Endothelial cell of umbilical vein (primary cell): ENCODE results near the gene NF1. TPM values are rescaled to one million over a fixed set of nuclear protein-coding genes. Genes with fewer than 3 reads are reported as not detected.

ENCODE experiments used
- BruUV-seq: library from RNA; stranded (reverse); fragments of 400-500 nt; replicated peaks from 2 replicates; lab custom pipeline; 2021; lab: Mats Ljungman, UMichigan
- CTCF ChIA-PET: fragments of 300-600, 350-600 bp; sonication (Branson Sonifier 250); formaldehyde crosslinking; loops from one replicate; lab custom pipeline; 2021; ENCODE audit warnings: antibody characterized with exemption, inconsistent platforms; lab: Charles Lee
- POLR2A ChIA-PET: fragments of 300-600, 350-600 bp; sonication (Branson Sonifier 250); formaldehyde crosslinking; loops from one replicate; lab custom pipeline; 2021; ENCODE audit warnings: antibody characterized with exemption, inconsistent platforms; lab: Charles Lee
- DNase-seq: peaks from one replicate; pipeline ENCODE4 v3.0.0-alpha.2; 2011; ENCODE audit warnings: low read depth, low spot score
- FAIRE-seq: peaks from 2 replicates; lab custom pipeline; 2011; peaks lifted over from hg19 to GRCh38; lab: Jason Lieb, UNC
- H2AFZ ChIP-seq: 2 replicates; pipeline ENCODE4 v1.6.0; 2012; ENCODE audit warnings: low read depth, low read length, control low read depth, inconsistent platforms
- H3K27ac ChIP-seq: 2 replicates; pipeline ENCODE4 v1.5.1; 2011; ENCODE audit warnings: low read depth, mild to moderate bottlenecking, control low read depth, low read length, moderate library complexity; ENCODE audit not compliant: insufficient read depth
- H3K27me3 ChIP-seq, 2 experiments: 2 replicates each; pipeline versions ENCODE4 v1.6.0 to v1.6.1; 2011; ENCODE audit warnings: low read length in 2 of 2, mixed read lengths in 1 of 2; ENCODE audit not compliant: control insufficient read depth in 2 of 2, insufficient read depth in 2 of 2
- H3K36me3 ChIP-seq, 2 experiments: 2 replicates in 1 of 2; 3 replicates in 1 of 2; pipeline ENCODE4 v1.5.1; 2011; ENCODE audit warnings: low read length in 2 of 2, mild to moderate bottlenecking in 1 of 2, moderate library complexity in 1 of 2; ENCODE audit not compliant: control insufficient read depth in 2 of 2, insufficient read depth in 2 of 2; ENCODE audit errors: extremely low read depth in 1 of 2
- H3K4me1 ChIP-seq: 3 replicates; pipeline ENCODE4 v1.5.1; 2011; ENCODE audit warnings: mild to moderate bottlenecking, low read length; ENCODE audit not compliant: control insufficient read depth, insufficient read depth; ENCODE audit errors: extremely low read depth
- H3K4me2 ChIP-seq: 2 replicates; pipeline ENCODE4 v1.6.1; 2011; ENCODE audit warnings: low read length, control low read depth, mixed read lengths; ENCODE audit not compliant: insufficient read depth
- H3K4me3 ChIP-seq, 3 experiments: fragments of 200-600 bp in 1 of 3; sonication (generic), shearing (Covaris generic) in 1 of 3; replicated peaks in 1 of 3; 2 replicates each; pipeline ENCODE4 v1.5.1; 2011 to 2016; ENCODE audit warnings: control low read depth in 3 of 3, low read length in 3 of 3, mild to moderate bottlenecking in 2 of 3, inconsistent platforms in 1 of 3, low read depth in 1 of 3, moderate library complexity in 1 of 3; ENCODE audit not compliant: insufficient read depth in 1 of 3
- H3K79me2 ChIP-seq: 2 replicates; pipeline ENCODE4 v1.6.0; 2012; ENCODE audit warnings: low read length, inconsistent platforms; ENCODE audit not compliant: control insufficient read depth, insufficient read depth
- H3K9ac ChIP-seq: replicated peaks from 2 replicates; pipeline ENCODE3; 2011; ENCODE audit warnings: low read length, control low read depth; ENCODE audit not compliant: insufficient read depth; ENCODE audit errors: extremely low read depth
- H3K9me1 ChIP-seq: replicated peaks from 3 replicates; pipeline ENCODE4 v1.6.0; 2011; ENCODE audit warnings: mild to moderate bottlenecking, low read length; ENCODE audit not compliant: control insufficient read depth, insufficient read depth; ENCODE audit errors: extremely low read depth
- H3K9me3 ChIP-seq: replicated peaks from 2 replicates; pipeline ENCODE4 v1.5.1; 2012; ENCODE audit warnings: low read length, inconsistent platforms; ENCODE audit not compliant: control insufficient read depth, insufficient read depth
- H4K20me1 ChIP-seq: replicated peaks from 2 replicates; pipeline ENCODE3; 2011; ENCODE audit warnings: mild to moderate bottlenecking, low read length; ENCODE audit not compliant: control insufficient read depth, insufficient read depth; ENCODE audit errors: extremely low read depth
- CTCF ChIP-seq, 2 donors: IDR thresholded peaks; 1 replicate in 1 of 2; 2 replicates in 1 of 2; pipeline ENCODE4 v1.5.1; 2011; ENCODE audit warnings: low read length in 2 of 2, mild to moderate bottlenecking in 2 of 2, moderate library complexity in 2 of 2, control low read depth in 1 of 2, inconsistent platforms in 1 of 2, low read depth in 1 of 2; ENCODE audit not compliant: insufficient read depth in 1 of 2; ENCODE audit errors: extremely low read depth in 1 of 2
- EZH2 ChIP-seq: IDR thresholded peaks from 2 replicates; pipeline ENCODE4 v1.6.1; 2012; ENCODE audit warnings: borderline replicate concordance, low read depth, mild to moderate bottlenecking, moderate library complexity, low read length, inconsistent platforms; ENCODE audit not compliant: severe bottlenecking
- FOS ChIP-seq: IDR thresholded peaks from 2 replicates; pipeline ENCODE4 v1.6.1; 2011; ENCODE audit warnings: mild to moderate bottlenecking, low read length, moderate library complexity, borderline replicate concordance; ENCODE audit not compliant: insufficient read depth
- GATA2 ChIP-seq: IDR thresholded peaks from 2 replicates; pipeline ENCODE4 v1.7.0; 2011; ENCODE audit warnings: low read depth, mild to moderate bottlenecking, moderate library complexity, mixed read lengths, low read length; ENCODE audit not compliant: insufficient read length, insufficient read depth
- JUN ChIP-seq: IDR thresholded peaks from 2 replicates; pipeline ENCODE4 v1.6.1; 2011; ENCODE audit warnings: borderline replicate concordance, low read depth; ENCODE audit not compliant: insufficient read length, insufficient read depth
- MYC ChIP-seq: IDR thresholded peaks from one replicate; pipeline ENCODE4 v1.6.1; 2011; ENCODE audit warnings: mild to moderate bottlenecking, low read depth, low read length
- POLR2A ChIP-seq: IDR thresholded peaks from 2 replicates; pipeline ENCODE4 v1.6.1; 2012; ENCODE audit warnings: low read depth, mild to moderate bottlenecking, control low read depth, low read length
- POLR2AphosphoS5 ChIP-seq: IDR thresholded peaks from 2 replicates; pipeline ENCODE4 v1.6.1; 2012; ENCODE audit warnings: low read depth, mild to moderate bottlenecking, control low read depth, low read length, moderate library complexity; ENCODE audit not compliant: insufficient read depth
- dilution Hi-C: fragments of 300-500 bp; cut with MboI; formaldehyde crosslinking; loops from one replicate; pipeline ENCODE4 v1.15.0; 2019; ENCODE audit warnings: low sequenced_read_pairs; ENCODE audit not compliant: extremely low pct_ligation_motif_present
- intact Hi-C: fragments of 100-400 bp; cut with micrococcal nuclease; formaldehyde crosslinking; loops from one replicate; pipeline ENCODE4 v1.10.0; 2022
- polyA plus RNA-seq, 4 experiments: library from polyadenylated mRNA; depleted of rRNA in 3 of 4; stranded (reverse) in 3 of 4; unstranded in 1 of 4; fragments of >200 nt; gene quantifications; 2 replicates each; pipeline versions ENCODE4 v1.2.1 to v1.2.3, GENCODE V29; 2011 to 2012; ENCODE audit warnings: missing spikeins in 1 of 4
- total RNA-seq: library from RNA; stranded (reverse); gene quantifications from 2 replicates; pipeline ENCODE4 v1.2.3, GENCODE V29; 2021
- TF ChIP-seq, protein P1 (sequence below): IDR thresholded peaks from 2 replicates; pipeline ENCODE4 v1.6.1; 2011; ENCODE audit not compliant: insufficient read depth, insufficient read length

Gene NF1
- total and polyA plus RNA-seq, 2 donors (not counting 3 experiments of a cell fraction or from before 2014, with no cell fraction given), result 13.7 to 42.4 TPM

- FAIRE-seq, result no peak
- peaks cover 0 to 3% of the 10 kb centered on the region in 2 experiments for H3K27me3 ChIP-seq
- no peak overlapping the region for H2AFZ ChIP-seq
- DNase-seq, result no peak
- no peaks in the 10 kb centered on the region for H3K79me2 ChIP-seq
- TF ChIP-seq EZH2, result no peak
- TF ChIP-seq POLR2A, result no peak
- TF ChIP-seq JUN, result no peak
- TF ChIP-seq POLR2AphosphoS5, result no peak
- no peak for TF ChIP-seq MYC
- TF ChIP-seq CTCF (IDR thresholded peaks at IDR 0.05; ENCODE audit: extremely low read depth in 1 of 2, insufficient read depth in 1 of 2, low read depth in 1 of 2, low read length in 2 of 2), result no peak
- no peak for TF ChIP-seq FOS
- no peak for TF ChIP-seq GATA2
- TF ChIP-seq, protein P1, sequence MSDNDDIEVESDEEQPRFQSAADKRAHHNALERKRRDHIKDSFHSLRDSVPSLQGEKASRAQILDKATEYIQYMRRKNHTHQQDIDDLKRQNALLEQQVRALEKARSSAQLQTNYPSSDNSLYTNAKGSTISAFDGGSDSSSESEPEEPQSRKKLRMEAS, result no peak
- no peak overlapping the region for H3K9ac ChIP-seq
- H3K36me3 ChIP-seq, result no peaks in the 10 kb centered on the region
- H3K4me2 ChIP-seq, result no peak overlapping the region
- intact Hi-C loops (no loop called here), dilution Hi-C loops (no loop called here)
- no peaks in the 10 kb centered on the region for H4K20me1 ChIP-seq
- H3K9me3 ChIP-seq, result no peaks in the 10 kb centered on the region
- H3K9me1 ChIP-seq, result no peaks in the 10 kb centered on the region
- ChIA-PET POLR2A (no interaction called here), CTCF (interaction anchor here (1.2 to 1.3 kb wide), 2 partner anchors 14 to 163 kb away, joined by 3 to 4 read pairs; no protein-coding TSS in a partner anchor)
- no peak overlapping the region for H3K27ac ChIP-seq
- no peak overlapping the region for H3K4me3 ChIP-seq
- no TSS peak for BruUV-seq
- no peaks in the 10 kb centered on the region for H3K4me1 ChIP-seq
Observed at GRCh38 chr17:31053071-31053470, 41.7 kb upstream of the NF1 start.
